GM12878 (cell line): ENCODE measurements around the gene CAMTA1. TPM values are rescaled to one million over a fixed set of nuclear protein-coding genes. Genes with fewer than 3 reads are reported as not detected.

Experiments
- ATAC-seq: fragments of 200-7000 bp; cut with Tn5 transposase; 3 replicates; pipeline ENCODE4 v1.9.1; 2020; ENCODE audit warnings: mild to moderate bottlenecking, moderate library complexity
- BruUV-seq: library from RNA; stranded (reverse); fragments of 400-500 nt; replicated peaks from 2 replicates; lab custom pipeline; 2021; lab: Mats Ljungman, UMichigan
- CTCF ChIA-PET: fragments of 300-600 bp; sonication (Branson Sonifier 250); formaldehyde crosslinking; extraction: SDS; loops from one replicate; lab custom pipeline; 2021; ENCODE audit warnings: inconsistent platforms; lab: Yijun Ruan, JAX
- POLR2A ChIA-PET: fragments of 350-600 bp; formaldehyde crosslinking; extraction: SDS; loops from one replicate; lab custom pipeline; 2021; ENCODE audit warnings: inconsistent platforms; lab: Charles Lee
- RAD21 ChIA-PET: fragments of 300-600 bp; sonication (Branson Sonifier 250); formaldehyde crosslinking; loops from one replicate; lab custom pipeline; 2023; ENCODE audit warnings: antibody characterized with exemption; ENCODE audit not compliant: unreplicated experiment; lab: Charles Lee
- SMC1A ChIA-PET: fragments of 300-600 bp; sonication (Branson Sonifier 250); formaldehyde crosslinking; loops from one replicate; lab custom pipeline; 2023; ENCODE audit not compliant: unreplicated experiment, uncharacterized antibody; lab: Charles Lee
- DNase-seq: peaks from one replicate; pipeline ENCODE4 v3.0.0-alpha.2; 2011; ENCODE audit warnings: low read depth, low spot score
- FAIRE-seq: peaks from 3 replicates; lab custom pipeline; 2011; peaks lifted over from hg19 to GRCh38; lab: Jason Lieb, UNC
- H2AFZ ChIP-seq: 2 replicates; pipeline ENCODE4 v1.6.0; 2011; ENCODE audit warnings: low read depth, low read length, control low read depth; ENCODE audit not compliant: control insufficient read depth
- H3K27ac ChIP-seq: 2 replicates; pipeline ENCODE4 v1.5.1; 2011; ENCODE audit warnings: control low read depth; ENCODE audit not compliant: control insufficient read depth, insufficient read depth
- H3K27me3 ChIP-seq, 2 experiments: replicated peaks in 1 of 2; 2 replicates each; pipeline versions ENCODE4 v1.6.0 to v1.6.1; 2011; ENCODE audit warnings: low read length in 1 of 2; ENCODE audit not compliant: control insufficient read depth in 2 of 2, insufficient read depth in 2 of 2
- H3K36me3 ChIP-seq, 2 experiments: 2 replicates each; pipeline ENCODE4 v1.5.1; 2011; ENCODE audit warnings: low read length in 1 of 2; ENCODE audit not compliant: control insufficient read depth in 2 of 2, insufficient read depth in 2 of 2
- H3K4me1 ChIP-seq: 2 replicates; pipeline ENCODE4 v1.6.1; 2011; ENCODE audit warnings: mild to moderate bottlenecking, low read length, moderate library complexity, mixed read lengths; ENCODE audit not compliant: control insufficient read depth, insufficient read depth
- H3K4me2 ChIP-seq: 2 replicates; pipeline ENCODE4 v1.6.0; 2011; ENCODE audit warnings: control low read depth; ENCODE audit not compliant: control insufficient read depth, insufficient read depth
- H3K4me3 ChIP-seq: fragments of 200-600 bp; sonication (generic); 2 replicates; pipeline ENCODE4 v1.5.1; 2016
- H3K79me2 ChIP-seq: 2 replicates; pipeline ENCODE4 v1.6.0; 2011; ENCODE audit warnings: low read length; ENCODE audit not compliant: control insufficient read depth, insufficient read depth
- H3K9ac ChIP-seq: 2 replicates; pipeline ENCODE4 v1.8.0; 2011; ENCODE audit warnings: low read length, control low read depth, mixed read lengths; ENCODE audit not compliant: control insufficient read depth, insufficient read depth
- H3K9me3 ChIP-seq: replicated peaks from 3 replicates; pipeline ENCODE4 v1.5.1; 2011; ENCODE audit warnings: mild to moderate bottlenecking, low read length; ENCODE audit not compliant: control insufficient read depth, insufficient read depth
- H4K20me1 ChIP-seq: 2 replicates; pipeline ENCODE4 v1.6.0; 2011; ENCODE audit not compliant: control insufficient read depth, insufficient read depth
- BHLHE40 ChIP-seq, 2 experiments: fragments of 450-650 bp in 1 of 2; IDR thresholded peaks; 2 replicates each; pipeline ENCODE4 v1.6.1; 2011 to 2017; ENCODE audit warnings: low read depth in 2 of 2, borderline replicate concordance in 1 of 2, improper control_type of control experiment in 1 of 2, low read length in 1 of 2, mild to moderate bottlenecking in 1 of 2
- CHD1 ChIP-seq: IDR thresholded peaks from 2 replicates; pipeline ENCODE4 v1.6.1; 2012; ENCODE audit warnings: low read depth, low read length, improper control_type of control experiment
- EP300 ChIP-seq, 2 experiments: fragments of 150-350 bp in 1 of 2; IDR thresholded peaks; 2 replicates each; pipeline ENCODE4 v1.6.1; 2011 to 2012; ENCODE audit warnings: low read depth in 2 of 2, low read length in 2 of 2, borderline replicate concordance in 1 of 2, improper control_type of control experiment in 1 of 2, inconsistent platforms in 1 of 2; ENCODE audit not compliant: control insufficient read depth in 1 of 2
- ESRRA ChIP-seq: IDR thresholded peaks from 2 replicates; pipeline ENCODE4 v1.6.1; 2012; ENCODE audit warnings: mild to moderate bottlenecking, low read length, improper control_type of control experiment
- POLR2A ChIP-seq: IDR thresholded peaks from 2 replicates; pipeline ENCODE4 v1.6.1; 2011; ENCODE audit warnings: low read depth, mild to moderate bottlenecking, low read length
- RFX5 ChIP-seq: IDR thresholded peaks from 2 replicates; pipeline ENCODE4 v1.6.1; 2011; ENCODE audit warnings: low read depth, low read length, improper control_type of control experiment
- SMAD5 ChIP-seq: IDR thresholded peaks from 2 replicates; pipeline ENCODE4 v1.6.1; 2016; ENCODE audit warnings: antibody characterized with exemption, low read depth
- TAF1 ChIP-seq: IDR thresholded peaks from 2 replicates; pipeline ENCODE4 v1.6.1; 2011; ENCODE audit warnings: mild to moderate bottlenecking, low read depth, low read length, borderline replicate concordance
- TARDBP ChIP-seq: IDR thresholded peaks from 2 replicates; pipeline ENCODE4 v1.6.1; 2016; ENCODE audit warnings: borderline replicate concordance
- ZNF207 ChIP-seq: fragments of 450-650 bp; IDR thresholded peaks from 2 replicates; pipeline ENCODE4 v1.6.1; 2014; ENCODE audit warnings: antibody characterized with exemption, mild to moderate bottlenecking, borderline replicate concordance
- WGBS: methylation state at CpG from one replicate; pipeline ENCODE4 v1.1.6; 2016; ENCODE audit warnings: low lambda C conversion rate; ENCODE audit not compliant: insufficient replicate concordance, insufficient coverage; ENCODE audit errors: missing lambda C conversion rate; 5-methylcytosine and 5-hydroxymethylcytosine counted together
- in situ Hi-C: fragments of 300-500 bp; cut with MboI; formaldehyde crosslinking; loops from 9 replicates; pipeline ENCODE4 v1.14.3; 2018; ENCODE audit warnings: mixed read lengths
- intact Hi-C: fragments of 100-400 bp; cut with micrococcal nuclease; formaldehyde crosslinking; loops from one replicate; pipeline ENCODE4 v1.14.2; 2022; ENCODE audit not compliant: unreplicated experiment
- polyA plus RNA-seq, 11 experiments: library from polyadenylated mRNA; depleted of rRNA in 4 of 11; unstranded in 6 of 11; stranded (reverse) in 5 of 11; fragments of >200 nt; fragmentation: Nextera tagmentation in 4 of 11; fragmentation: Illumina TruSeq in 1 of 11; extraction: Ambion mirVana in 4 of 11; extraction: Trizol in 1 of 11; gene quantifications; 1 replicate in 1 of 11; 2 replicates in 10 of 11; pipeline versions ENCODE4 v1.2.1 to v1.2.3, GENCODE V29; 2011 to 2016; ENCODE audit warnings: inconsistent platforms in 2 of 11, missing spikeins in 2 of 11, low read depth in 1 of 11
- total RNA-seq, 4 experiments: library from RNA; depleted of rRNA in 3 of 4; stranded (reverse); fragments of >200 nt in 3 of 4; fragmentation: Illumina TruSeq in 1 of 4; extraction: Trizol in 1 of 4; gene quantifications; 2 replicates each; pipeline versions ENCODE4 v1.2.1 to v1.2.3, GENCODE V29; 2013 to 2021
- TF ChIP-seq, protein P1 (sequence below): fragments of 450-650 bp; conservative IDR thresholded peaks from 2 replicates; pipeline ENCODE4 v1.6.1; 2017; ENCODE audit warnings: mild to moderate bottlenecking, moderate library complexity
- TF ChIP-seq, protein P2 (sequence below): fragments of 450-650 bp; IDR thresholded peaks from 2 replicates; pipeline ENCODE4 v1.6.1; 2018; ENCODE audit warnings: mild to moderate bottlenecking, low read depth, moderate library complexity; ENCODE audit not compliant: partially characterized antibody

CAMTA1 gene
- total and polyA plus RNA-seq, 10 of the 15 experiments (the other 5 are each of a cell fraction or from before 2014, with no cell fraction given) = 37.7 to 148 (median 76.4) TPM

DNA sequence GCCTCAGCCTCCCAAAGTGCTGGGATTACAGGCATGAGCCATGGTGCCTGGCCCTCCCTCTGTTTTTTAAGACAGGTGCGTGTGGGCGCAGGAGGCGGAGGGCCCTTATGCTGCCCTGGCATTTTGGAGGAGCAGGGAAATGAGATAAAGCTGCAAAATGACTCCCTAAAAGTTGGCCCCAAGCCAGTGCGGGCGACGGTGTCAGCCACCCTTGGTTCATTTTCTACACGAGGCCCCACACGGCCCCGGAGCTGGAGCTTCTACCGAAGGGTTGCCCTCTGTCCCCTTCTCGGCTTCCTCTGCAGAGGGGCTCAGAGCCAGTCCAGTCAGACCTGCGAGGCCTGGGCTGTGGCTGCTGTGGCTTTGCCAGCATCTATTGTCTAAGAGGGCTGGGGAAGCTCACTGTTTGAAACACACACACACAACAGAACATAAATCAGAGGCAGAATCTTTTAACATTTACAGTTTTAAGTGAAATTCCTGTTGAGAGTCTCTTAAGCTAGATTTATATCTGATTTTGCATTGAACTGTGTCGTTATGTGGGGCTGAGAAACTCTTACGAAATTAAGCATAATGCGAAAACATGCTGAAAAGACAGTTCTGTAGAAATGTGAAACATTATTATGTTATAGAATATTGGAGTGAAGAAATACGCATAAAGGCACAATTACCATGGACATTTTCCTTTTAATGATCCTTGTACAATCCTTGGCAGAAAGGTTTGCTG, 255.9 kb downstream of the CAMTA1 start:
- H3K4me2 ChIP-seq = no peak overlapping the region
- no peaks in the 10 kb centered on the region for H3K36me3 ChIP-seq
- H3K4me3 ChIP-seq = no peak overlapping the region
- TF ChIP-seq TARDBP (no peak), CHD1 (no peak), ESRRA (no peak), RFX5 (no peak), POLR2A (no peak), SMAD5 (no peak), EP300 (IDR thresholded peaks at IDR 0.05; ENCODE audit: borderline replicate concordance in 1 of 2, control insufficient read depth in 1 of 2, low read depth in 2 of 2, low read length in 2 of 2) (no peak), ZNF207 (no peak), BHLHE40 (IDR thresholded peaks at IDR 0.05; ENCODE audit: borderline replicate concordance in 1 of 2, low read depth in 2 of 2, low read length in 1 of 2) (no peak), TAF1 (no peak)
- TF ChIP-seq, protein P1, sequence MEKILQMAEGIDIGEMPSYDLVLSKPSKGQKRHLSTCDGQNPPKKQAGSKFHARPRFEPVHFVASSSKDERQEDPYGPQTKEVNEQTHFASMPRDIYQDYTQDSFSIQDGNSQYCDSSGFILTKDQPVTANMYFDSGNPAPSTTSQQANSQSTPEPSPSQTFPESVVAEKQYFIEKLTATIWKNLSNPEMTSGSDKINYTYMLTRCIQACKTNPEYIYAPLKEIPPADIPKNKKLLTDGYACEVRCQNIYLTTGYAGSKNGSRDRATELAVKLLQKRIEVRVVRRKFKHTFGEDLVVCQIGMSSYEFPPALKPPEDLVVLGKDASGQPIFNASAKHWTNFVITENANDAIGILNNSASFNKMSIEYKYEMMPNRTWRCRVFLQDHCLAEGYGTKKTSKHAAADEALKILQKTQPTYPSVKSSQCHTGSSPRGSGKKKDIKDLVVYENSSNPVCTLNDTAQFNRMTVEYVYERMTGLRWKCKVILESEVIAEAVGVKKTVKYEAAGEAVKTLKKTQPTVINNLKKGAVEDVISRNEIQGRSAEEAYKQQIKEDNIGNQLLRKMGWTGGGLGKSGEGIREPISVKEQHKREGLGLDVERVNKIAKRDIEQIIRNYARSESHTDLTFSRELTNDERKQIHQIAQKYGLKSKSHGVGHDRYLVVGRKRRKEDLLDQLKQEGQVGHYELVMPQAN = no peak
- TF ChIP-seq, protein P2, sequence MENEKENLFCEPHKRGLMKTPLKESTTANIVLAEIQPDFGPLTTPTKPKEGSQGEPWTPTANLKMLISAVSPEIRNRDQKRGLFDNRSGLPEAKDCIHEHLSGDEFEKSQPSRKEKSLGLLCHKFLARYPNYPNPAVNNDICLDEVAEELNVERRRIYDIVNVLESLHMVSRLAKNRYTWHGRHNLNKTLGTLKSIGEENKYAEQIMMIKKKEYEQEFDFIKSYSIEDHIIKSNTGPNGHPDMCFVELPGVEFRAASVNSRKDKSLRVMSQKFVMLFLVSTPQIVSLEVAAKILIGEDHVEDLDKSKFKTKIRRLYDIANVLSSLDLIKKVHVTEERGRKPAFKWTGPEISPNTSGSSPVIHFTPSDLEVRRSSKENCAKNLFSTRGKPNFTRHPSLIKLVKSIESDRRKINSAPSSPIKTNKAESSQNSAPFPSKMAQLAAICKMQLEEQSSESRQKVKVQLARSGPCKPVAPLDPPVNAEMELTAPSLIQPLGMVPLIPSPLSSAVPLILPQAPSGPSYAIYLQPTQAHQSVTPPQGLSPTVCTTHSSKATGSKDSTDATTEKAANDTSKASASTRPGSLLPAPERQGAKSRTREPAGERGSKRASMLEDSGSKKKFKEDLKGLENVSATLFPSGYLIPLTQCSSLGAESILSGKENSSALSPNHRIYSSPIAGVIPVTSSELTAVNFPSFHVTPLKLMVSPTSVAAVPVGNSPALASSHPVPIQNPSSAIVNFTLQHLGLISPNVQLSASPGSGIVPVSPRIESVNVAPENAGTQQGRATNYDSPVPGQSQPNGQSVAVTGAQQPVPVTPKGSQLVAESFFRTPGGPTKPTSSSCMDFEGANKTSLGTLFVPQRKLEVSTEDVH = no peak
- DNase-seq (no peak), FAIRE-seq (no peak), ATAC-seq (no peak)
- H2AFZ ChIP-seq = no peak overlapping the region
- H3K9ac ChIP-seq = no peak overlapping the region
- ChIA-PET RAD21 (no interaction called here), CTCF (interaction anchor here (1.3 to 2.7 kb wide), 3 partner anchors 13 to 30 kb away, joined by 3 to 17 read pairs (median 5); no protein-coding TSS in a partner anchor), SMC1A (no interaction called here), POLR2A (no interaction called here)
- H3K27me3 ChIP-seq = no peaks in the 10 kb centered on the region
- intact Hi-C loops = loop anchor here (5.0 kb wide), 1 partner anchor 606 kb away; no protein-coding TSS in a partner anchor
- WGBS = 30% methylated on average over 16 of the region's 16 CpGs
- H3K79me2 ChIP-seq = no peaks in the 10 kb centered on the region
- in situ Hi-C loops = loop anchor here (5.0 kb wide), 1 partner anchor 606 kb away; no protein-coding TSS in a partner anchor
- no peaks in the 10 kb centered on the region for H4K20me1 ChIP-seq
- H3K4me1 ChIP-seq = no peaks in the 10 kb centered on the region
- H3K27ac ChIP-seq = no peak overlapping the region
- no TSS peak for BruUV-seq
- H3K9me3 ChIP-seq = no peaks in the 10 kb centered on the region
